ENCODE measurements around the gene TAF1B.

GRCh38 chr2:9802576-9802993, 40.7 kb upstream of the TAF1B start:
- TF ChIP-seq CTCF (IDR thresholded peaks at IDR 0.05) (no peak), POLR2A (IDR thresholded peaks at IDR 0.05) (no peak), POLR2AphosphoS5 (IDR thresholded peaks at IDR 0.05) (no peak)

Measured in prostate gland (tissue), 2 donors.